HG03045 (cell line): ENCODE measurements around the gene AMIGO2.

ENCODE experiments used
- ATAC-seq: cut with Tn5 transposase; IDR thresholded peaks from one replicate; pipeline ENCODE4 v1.9.1; 2021; ENCODE audit warnings: mild to moderate bottlenecking, moderate library complexity; ENCODE audit not compliant: unreplicated experiment

AMIGO2 gene

DNA sequence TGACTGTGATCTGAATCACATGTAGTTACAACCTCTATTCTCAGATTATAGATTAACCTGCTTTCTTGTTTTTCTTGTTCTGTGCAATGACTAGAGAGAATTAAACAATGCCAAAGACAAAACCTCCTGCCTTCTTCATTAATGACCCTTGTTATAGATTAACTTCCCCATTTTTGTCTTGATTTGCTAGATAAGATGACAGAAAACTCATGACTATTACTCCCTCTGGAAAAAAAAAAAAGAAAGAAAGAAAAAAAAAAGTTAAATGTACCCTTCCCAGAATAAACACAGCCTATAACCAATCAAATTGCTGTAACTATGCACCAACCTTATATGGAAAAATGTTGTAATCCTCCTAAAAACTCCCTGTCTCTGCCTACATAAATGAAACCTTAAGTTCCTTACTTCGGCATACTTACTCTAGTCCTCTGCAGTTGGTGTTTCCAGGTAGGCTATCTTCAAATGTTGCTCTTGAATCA lies 41.5 kb downstream of the AMIGO2 start:
- ATAC-seq: no peak

DNA sequence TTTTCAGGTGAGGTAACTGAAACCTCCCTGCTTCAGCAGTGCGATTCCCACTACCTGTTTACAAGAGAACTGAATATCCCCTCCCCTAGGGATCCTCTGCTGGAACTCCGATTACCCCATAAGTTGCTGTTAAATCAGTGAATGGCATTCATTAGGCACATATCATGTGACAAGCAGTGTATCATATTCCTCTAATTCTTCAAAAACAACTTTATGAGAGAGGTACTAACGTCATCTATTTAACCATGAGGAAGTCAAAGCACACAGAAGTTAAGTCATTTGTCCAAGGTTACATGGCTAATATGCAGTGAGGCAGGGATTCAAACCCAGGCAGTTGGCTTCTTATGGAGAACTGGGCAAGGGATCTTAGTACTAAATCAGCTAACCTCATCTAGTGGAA lies 44.3 kb downstream of the AMIGO2 start:
- ATAC-seq: no peak

DNA sequence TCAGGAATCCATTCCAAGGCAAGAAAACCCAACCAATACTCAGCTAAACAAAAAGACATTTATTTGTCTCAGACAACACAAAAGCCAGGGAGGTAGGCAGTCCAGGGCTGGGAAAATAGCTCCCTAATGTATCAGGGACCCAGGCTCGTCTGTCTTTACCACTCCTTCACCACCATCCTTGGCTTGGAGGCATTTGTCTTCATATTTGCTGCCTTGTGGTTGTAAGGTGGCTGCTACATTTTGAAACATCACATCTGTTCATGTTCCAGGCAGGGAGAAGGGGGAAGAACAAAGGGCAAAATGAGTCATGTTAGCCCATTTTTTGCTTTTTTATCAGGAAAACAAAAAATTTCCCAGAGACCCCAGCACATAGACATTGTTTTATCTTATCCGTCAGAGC lies 45.1 kb downstream of the AMIGO2 start:
- ATAC-seq: no peak

DNA sequence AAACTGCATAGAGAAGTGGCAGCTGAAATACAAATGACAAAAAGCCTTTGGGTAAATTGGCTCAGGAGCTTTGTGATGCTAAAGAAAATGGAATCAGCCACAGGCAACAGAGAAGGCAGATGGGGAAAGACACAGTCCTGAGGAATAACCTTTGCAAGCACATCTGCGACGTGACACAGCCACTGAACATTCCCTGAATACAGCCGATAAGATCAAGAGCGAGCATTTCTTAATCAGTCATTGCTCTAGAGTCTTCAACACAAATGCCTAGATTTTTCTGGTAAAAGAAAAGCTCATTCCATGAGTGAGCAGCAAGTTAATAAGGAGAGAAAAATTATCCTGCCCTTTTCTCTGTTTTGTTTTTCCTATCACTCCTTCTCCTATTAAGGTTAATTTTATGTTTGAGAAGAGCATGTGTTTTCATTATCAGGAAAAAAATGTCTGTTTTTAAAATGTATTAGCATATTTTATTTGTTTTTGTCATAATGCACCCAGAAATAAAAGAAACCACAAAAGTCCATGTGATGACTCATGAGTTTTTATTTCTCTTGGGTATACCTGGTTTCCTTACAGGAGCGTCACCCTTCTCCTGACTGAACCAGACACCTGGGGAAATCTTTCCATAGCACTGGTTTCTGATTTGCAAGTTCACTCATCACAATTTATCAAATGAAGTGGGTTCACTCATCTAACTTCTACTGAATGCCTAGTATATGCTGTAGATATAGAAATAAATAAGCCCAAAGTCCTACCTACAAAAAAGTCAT lies 45.8 kb downstream of the AMIGO2 start:
- ATAC-seq: no peak

DNA sequence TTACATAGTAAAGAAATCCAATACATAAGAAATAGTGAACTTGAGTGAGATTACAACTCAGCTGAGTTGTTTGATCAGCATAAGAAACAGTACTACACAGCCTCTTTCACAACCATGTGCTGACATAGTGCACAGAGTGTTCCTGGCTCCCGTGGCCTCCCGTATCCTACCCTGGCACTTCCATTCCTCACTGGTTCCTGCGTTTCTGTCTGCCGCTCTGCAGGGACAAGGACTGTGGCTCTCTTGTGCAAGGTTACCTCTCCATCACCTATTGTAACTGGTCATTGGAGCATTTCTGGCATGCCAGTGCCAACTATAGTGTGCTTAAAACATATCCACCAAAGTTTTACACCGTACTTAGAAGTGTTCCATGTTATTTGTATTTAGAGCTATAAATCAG lies 46.7 kb downstream of the AMIGO2 start:
- no peak for ATAC-seq

DNA sequence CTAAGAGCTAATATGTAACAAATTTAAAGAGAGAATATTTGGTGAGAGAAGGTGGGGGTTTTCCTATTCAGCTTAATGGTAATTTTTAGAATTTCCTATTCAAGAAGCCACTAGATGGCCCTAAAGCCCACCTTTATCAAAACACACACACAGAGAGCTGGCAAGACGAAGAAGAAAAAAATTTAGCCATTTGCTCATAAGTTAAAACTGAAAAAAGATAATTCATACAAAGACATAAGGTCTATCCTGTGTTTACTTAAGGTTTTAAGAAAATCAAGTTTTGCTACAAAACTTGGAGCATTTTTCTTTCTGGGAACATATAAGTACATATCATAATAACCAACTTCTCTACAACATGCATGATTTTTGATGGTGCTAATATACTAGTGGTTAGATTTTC lies 47.1 kb downstream of the AMIGO2 start:
- no peak for ATAC-seq

DNA sequence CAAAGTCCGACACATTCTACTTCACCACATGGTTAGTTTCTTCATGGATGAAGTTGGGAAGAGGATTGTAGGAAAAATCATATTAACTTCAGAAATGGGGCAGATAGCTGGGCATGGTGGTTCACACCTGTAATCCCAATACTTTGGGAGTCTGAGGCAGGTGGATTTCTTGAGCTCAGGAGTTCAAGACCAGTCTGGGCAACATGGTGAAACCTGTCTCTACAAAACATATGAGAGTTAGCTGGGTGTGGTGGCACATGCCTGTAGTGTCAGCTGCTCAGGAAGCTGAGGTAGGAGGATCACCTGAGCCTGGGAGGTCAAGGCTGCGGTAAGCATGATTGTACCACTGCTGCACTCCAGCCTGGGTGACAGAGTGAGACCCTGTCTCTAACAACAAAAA lies 49.9 kb downstream of the AMIGO2 start:
- ATAC-seq: no peak

DNA sequence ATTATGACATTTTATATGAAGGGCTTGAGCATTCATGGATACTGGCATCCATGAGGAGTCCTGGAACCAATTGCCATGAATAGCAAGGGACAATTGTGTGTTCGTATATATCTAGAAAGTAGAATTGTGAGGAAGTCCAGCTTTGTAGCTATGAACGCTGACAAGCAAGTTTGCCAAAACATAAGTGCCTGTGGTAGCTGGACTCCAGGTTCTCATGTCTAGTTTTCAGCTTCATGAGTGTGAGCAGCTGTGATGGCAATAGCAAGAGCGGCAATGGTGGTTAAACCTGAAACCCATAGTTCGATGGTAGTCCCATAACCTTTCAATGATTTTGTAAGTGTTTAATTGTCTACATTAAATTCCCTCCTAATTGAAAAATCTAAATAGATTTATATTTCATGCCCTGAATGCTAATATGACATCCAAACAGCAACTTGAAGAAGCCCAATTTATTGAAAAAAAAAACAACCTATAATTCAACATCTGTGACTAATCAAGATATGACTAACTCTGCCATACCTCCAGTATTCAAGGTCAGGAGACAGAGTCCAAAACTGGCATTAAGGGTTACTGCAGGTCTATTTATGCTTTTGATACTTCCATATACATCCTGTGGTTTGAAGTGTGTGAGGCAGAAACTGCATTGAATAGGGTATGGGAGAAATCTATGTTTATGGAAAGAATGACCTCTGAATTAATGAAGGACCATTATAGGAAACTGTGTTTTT lies 50.6 kb downstream of the AMIGO2 start:
- ATAC-seq: no peak

DNA sequence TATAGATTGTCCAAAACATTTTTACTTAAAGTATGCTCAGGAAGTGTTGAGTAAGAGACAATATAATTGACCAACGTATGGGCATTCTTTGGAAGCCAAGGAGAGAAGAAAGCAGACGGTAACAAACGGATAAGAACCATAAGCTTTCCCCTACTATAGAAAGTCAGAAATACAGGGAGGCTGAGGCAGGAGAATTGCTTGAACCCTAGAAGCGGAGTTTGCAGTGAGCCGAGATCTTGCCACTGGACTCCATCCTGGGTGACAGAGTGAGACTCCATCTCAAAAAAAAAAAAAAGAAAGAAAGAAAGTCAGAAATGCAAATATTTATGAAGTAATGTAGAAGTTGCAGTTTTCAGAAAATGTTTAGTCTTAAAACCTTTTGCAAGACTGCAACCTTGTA lies 51.6 kb downstream of the AMIGO2 start:
- no peak for ATAC-seq
